CD14-positive monocyte (primary cell): Measurements from ENCODE around the gene NUPR2. TPM values are rescaled to one million over a fixed set of nuclear protein-coding genes. Genes with fewer than 3 reads are reported as not detected.

ENCODE experiments used
- DNase-seq, 3 donors: peaks; one replicate each; pipeline ENCODE4 v3.0.0-alpha.2; 2011 to 2022
- H2AFZ ChIP-seq: 2 replicates; pipeline ENCODE4 v1.6.0; 2012; ENCODE audit warnings: mild to moderate bottlenecking, low read depth, low read length, inconsistent platforms; ENCODE audit not compliant: insufficient read depth, poor library complexity, severe bottlenecking
- H3K27ac ChIP-seq, 2 donors: 1 replicate in 1 of 2; 2 replicates in 1 of 2; pipeline ENCODE4 v1.5.1; 2012 to 2013; ENCODE audit warnings: low read length in 2 of 2, control low read depth in 1 of 2, inconsistent platforms in 1 of 2, low read depth in 1 of 2, mild to moderate bottlenecking in 1 of 2
- H3K27me3 ChIP-seq, 2 donors: one replicate each; pipeline versions ENCODE4 v1.6.0 to v1.6.1; 2011 to 2013; ENCODE audit warnings: low read length in 2 of 2; ENCODE audit not compliant: control insufficient read depth in 2 of 2, insufficient read depth in 2 of 2
- H3K36me3 ChIP-seq, 2 donors: replicated peaks in 1 of 2; 1 replicate in 1 of 2; 2 replicates in 1 of 2; pipeline versions ENCODE4 v1.5.1 to v1.6.1; 2012 to 2013; ENCODE audit warnings: low read length in 2 of 2, control low read depth in 1 of 2, inconsistent platforms in 1 of 2, mild to moderate bottlenecking in 1 of 2; ENCODE audit not compliant: insufficient read depth in 2 of 2, control insufficient read depth in 1 of 2
- H3K4me1 ChIP-seq, 2 donors: 1 replicate in 1 of 2; 2 replicates in 1 of 2; pipeline versions ENCODE4 v1.5.1 to v1.6.1; 2012 to 2013; ENCODE audit warnings: low read length in 2 of 2, control low read depth in 1 of 2, inconsistent platforms in 1 of 2, mild to moderate bottlenecking in 1 of 2, moderate library complexity in 1 of 2; ENCODE audit not compliant: insufficient read depth in 2 of 2, control insufficient read depth in 1 of 2
- H3K4me2 ChIP-seq: replicated peaks from 2 replicates; pipeline ENCODE3; 2012; ENCODE audit warnings: low read length, moderate library complexity, mild to moderate bottlenecking; ENCODE audit not compliant: poor library complexity, severe bottlenecking; ENCODE audit errors: extremely low read depth
- H3K4me3 ChIP-seq, 3 experiments: fragments of 200-600 bp in 1 of 3; sonication (generic) in 1 of 3; replicated peaks in 1 of 3; 1 replicate in 2 of 3; 2 replicates in 1 of 3; pipeline ENCODE4 v1.5.1; 2011 to 2013; ENCODE audit warnings: low read length in 3 of 3, mild to moderate bottlenecking in 3 of 3, control low read depth in 2 of 3, low read depth in 2 of 3, inconsistent platforms in 1 of 3, moderate library complexity in 1 of 3
- H3K79me2 ChIP-seq: 2 replicates; pipeline ENCODE4 v1.6.0; 2012; ENCODE audit warnings: mild to moderate bottlenecking, control low read depth, inconsistent platforms, low read length, moderate library complexity; ENCODE audit not compliant: insufficient read depth
- H3K9ac ChIP-seq: 2 replicates; pipeline ENCODE4 v1.6.0; 2017; ENCODE audit warnings: low read length, mild to moderate bottlenecking; ENCODE audit not compliant: insufficient read depth, poor library complexity, severe bottlenecking
- H3K9me3 ChIP-seq, 2 donors: replicated peaks in 1 of 2; 1 replicate in 1 of 2; 2 replicates in 1 of 2; pipeline versions ENCODE4 v1.5.1 to v1.6.1; 2012 to 2013; ENCODE audit warnings: low read length in 2 of 2, control low read depth in 1 of 2; ENCODE audit not compliant: control insufficient read depth in 1 of 2, insufficient read depth in 1 of 2
- H4K20me1 ChIP-seq: 2 replicates; pipeline ENCODE4 v1.6.0; 2012; ENCODE audit warnings: mild to moderate bottlenecking, low read length, control low read depth, moderate library complexity; ENCODE audit not compliant: insufficient read depth
- H3K27ac Mint-ChIP-seq, 7 donors: one replicate each; pipeline ENCODE4 v1.8.0; 2020; ENCODE audit warnings: mild to moderate bottlenecking in 7 of 7, mixed read lengths in 7 of 7, moderate library complexity in 6 of 7, inconsistent platforms in 2 of 7
- H3K27me3 Mint-ChIP-seq, 3 donors: one replicate each; pipeline ENCODE4 v1.8.0; 2021 to 2022; ENCODE audit warnings: low read depth in 3 of 3, mild to moderate bottlenecking in 3 of 3, mixed read lengths in 3 of 3, moderate library complexity in 3 of 3, inconsistent platforms in 1 of 3
- H3K36me3 Mint-ChIP-seq, 2 donors: one replicate each; pipeline ENCODE4 v1.8.0; 2020; ENCODE audit warnings: mixed read lengths in 2 of 2, inconsistent platforms in 1 of 2, mild to moderate bottlenecking in 1 of 2
- H3K4me1 Mint-ChIP-seq: one replicate; pipeline ENCODE4 v1.8.0; 2020; ENCODE audit warnings: mild to moderate bottlenecking, mixed read lengths
- H3K4me3 Mint-ChIP-seq, 2 donors: one replicate each; pipeline ENCODE4 v1.8.0; 2020; ENCODE audit warnings: mild to moderate bottlenecking in 2 of 2, mixed read lengths in 2 of 2, moderate library complexity in 1 of 2
- H3K9me3 Mint-ChIP-seq, 7 donors: one replicate each; pipeline ENCODE4 v1.8.0; 2020 to 2022; ENCODE audit warnings: mixed read lengths in 7 of 7, mild to moderate bottlenecking in 6 of 7, moderate library complexity in 6 of 7, inconsistent platforms in 2 of 7
- WGBS: methylation state at CpG from one replicate; pipeline ENCODE4 v1.1.5; 2013; ENCODE audit warnings: missing lambda C conversion rate; ENCODE audit not compliant: insufficient coverage; 5-methylcytosine and 5-hydroxymethylcytosine counted together
- intact Hi-C, 2 donors: fragments of 100-400 bp; cut with micrococcal nuclease; formaldehyde crosslinking; loops; one replicate each; pipeline versions ENCODE4 v1.15.0 to v1.15.1; 2023
- polyA plus RNA-seq, 3 donors: library from polyadenylated mRNA; depleted of rRNA in 1 of 3; unstranded in 2 of 3; stranded (reverse) in 1 of 3; fragments of 300-500 nt in 2 of 3; fragments of >200 nt in 1 of 3; fragmentation: Illumina TruSeq in 2 of 3; gene quantifications; 1 replicate in 2 of 3; 2 replicates in 1 of 3; pipeline ENCODE4 v1.2.3, GENCODE V29; 2012 to 2021
- TF ChIP-seq, protein P1 (sequence below): fragments of 200-600 bp; IDR thresholded peaks from one replicate; pipeline ENCODE4 v1.8.0; 2022; ENCODE audit warnings: antibody characterized with exemption, mild to moderate bottlenecking

NUPR2 gene
- polyA plus RNA-seq, 3 donors, result not detected

DNA sequence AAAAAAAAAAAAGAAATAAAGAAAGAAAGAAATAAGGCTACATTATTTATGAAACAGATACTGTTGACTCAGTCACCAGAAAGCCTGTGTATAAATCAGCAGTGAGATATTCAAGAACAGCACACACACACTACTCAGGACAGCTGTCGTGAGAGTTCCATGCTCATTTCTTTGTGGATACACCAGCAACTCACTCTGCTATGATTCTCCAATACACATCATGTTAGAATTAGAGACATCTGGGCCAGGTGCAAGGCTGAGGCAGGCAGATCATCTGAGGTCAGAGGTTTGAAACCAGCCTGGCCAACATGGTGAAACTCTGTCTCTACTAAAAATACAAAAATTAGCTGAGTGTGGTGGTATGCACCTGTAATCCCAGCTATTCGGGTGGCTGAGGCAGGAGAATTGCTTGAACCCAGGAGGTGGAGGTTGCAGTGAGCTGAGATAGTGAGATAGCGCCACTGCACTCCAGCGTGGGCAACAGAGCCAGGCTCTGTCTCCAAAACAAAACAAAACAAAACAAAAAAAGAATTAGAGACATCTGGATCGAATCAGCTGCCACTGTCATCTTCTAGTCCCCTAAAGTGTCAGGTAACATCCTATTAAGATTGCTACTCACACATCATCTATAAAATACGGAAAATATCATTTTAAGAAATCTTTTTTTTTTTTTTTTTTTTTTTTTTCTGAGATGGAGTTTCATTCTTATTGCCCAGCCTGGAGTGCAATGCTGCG is 11.2 kb upstream of the NUPR2 start:
- Histone ChIP-seq H4K20me1 (no peaks in the 10 kb centered on the region), H2AFZ (no peak overlapping the region), H3K4me2 (no peak overlapping the region), H3K27me3 (no peaks in the 10 kb centered on the region), H3K36me3 (no peaks in the 10 kb centered on the region), H3K9me3 (peaks cover 0 to 5% of the 10 kb centered on the region in 2 donors), H3K27ac (no peak overlapping the region), H3K79me2 (no peaks in the 10 kb centered on the region), H3K4me3 (no peak overlapping the region), H3K9ac (no peak overlapping the region), H3K4me1 (no peaks in the 10 kb centered on the region)
- H3K27ac Mint-ChIP-seq, result no peak overlapping the region
- peaks cover 0 to 3% (median 2%) of the 10 kb centered on the region in 3 donors for H3K27me3 Mint-ChIP-seq
- peaks cover 2 to 26% (median 13%) of the 10 kb centered on the region in 7 donors for H3K9me3 Mint-ChIP-seq
- 83% methylated on average over 2 of the region's 7 CpGs for WGBS
- intact Hi-C loops, result no loop called here
- H3K4me3 Mint-ChIP-seq, result no peak overlapping the region
- no peaks in the 10 kb centered on the region for H3K4me1 Mint-ChIP-seq
- TF ChIP-seq, protein P1, sequence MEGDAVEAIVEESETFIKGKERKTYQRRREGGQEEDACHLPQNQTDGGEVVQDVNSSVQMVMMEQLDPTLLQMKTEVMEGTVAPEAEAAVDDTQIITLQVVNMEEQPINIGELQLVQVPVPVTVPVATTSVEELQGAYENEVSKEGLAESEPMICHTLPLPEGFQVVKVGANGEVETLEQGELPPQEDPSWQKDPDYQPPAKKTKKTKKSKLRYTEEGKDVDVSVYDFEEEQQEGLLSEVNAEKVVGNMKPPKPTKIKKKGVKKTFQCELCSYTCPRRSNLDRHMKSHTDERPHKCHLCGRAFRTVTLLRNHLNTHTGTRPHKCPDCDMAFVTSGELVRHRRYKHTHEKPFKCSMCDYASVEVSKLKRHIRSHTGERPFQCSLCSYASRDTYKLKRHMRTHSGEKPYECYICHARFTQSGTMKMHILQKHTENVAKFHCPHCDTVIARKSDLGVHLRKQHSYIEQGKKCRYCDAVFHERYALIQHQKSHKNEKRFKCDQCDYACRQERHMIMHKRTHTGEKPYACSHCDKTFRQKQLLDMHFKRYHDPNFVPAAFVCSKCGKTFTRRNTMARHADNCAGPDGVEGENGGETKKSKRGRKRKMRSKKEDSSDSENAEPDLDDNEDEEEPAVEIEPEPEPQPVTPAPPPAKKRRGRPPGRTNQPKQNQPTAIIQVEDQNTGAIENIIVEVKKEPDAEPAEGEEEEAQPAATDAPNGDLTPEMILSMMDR, result no peak
- H3K36me3 Mint-ChIP-seq, result no peaks in the 10 kb centered on the region
- no peak for DNase-seq

DNA sequence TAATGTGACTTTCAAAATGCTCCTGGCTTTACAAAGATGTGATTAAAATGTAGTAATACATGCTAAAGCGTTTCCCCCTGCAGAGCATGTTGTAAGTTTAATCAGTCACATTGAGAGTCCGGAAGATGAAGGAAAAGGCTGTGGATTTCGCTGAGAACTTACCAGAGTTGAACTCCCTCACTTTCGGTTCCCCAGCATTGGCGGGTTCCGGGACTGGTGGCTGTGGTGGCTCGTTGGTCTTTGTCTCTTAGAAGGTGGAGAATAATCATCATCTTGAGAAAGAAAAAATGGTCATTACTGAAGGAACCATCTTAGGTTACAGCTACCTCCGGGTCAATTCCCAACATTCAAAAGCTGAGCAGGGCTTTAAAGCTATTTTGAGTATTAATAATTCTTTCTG is 9.6 kb upstream of the NUPR2 start:
- Histone ChIP-seq H3K9me3 (peaks cover 0 to 4% of the 10 kb centered on the region in 2 donors), H3K27me3 (no peaks in the 10 kb centered on the region), H3K27ac (no peak overlapping the region), H3K4me3 (no peak overlapping the region), H3K9ac (no peak overlapping the region), H3K4me1 (no peaks in the 10 kb centered on the region), H4K20me1 (no peaks in the 10 kb centered on the region), H3K4me2 (no peak overlapping the region), H3K79me2 (no peaks in the 10 kb centered on the region), H2AFZ (no peak overlapping the region), H3K36me3 (no peaks in the 10 kb centered on the region)
- DNase-seq, result no peak
- Mint-ChIP-seq H3K4me1 (no peaks in the 10 kb centered on the region), H3K9me3 (peaks cover 0 to 27% (median 15%) of the 10 kb centered on the region in 7 donors), H3K27ac (no peak overlapping the region), H3K27me3 (peaks cover 0 to 3% (median 2%) of the 10 kb centered on the region in 3 donors), H3K36me3 (no peaks in the 10 kb centered on the region), H3K4me3 (no peak overlapping the region)
- intact Hi-C loops, result no loop called here
- TF ChIP-seq, protein P1, result no peak
- whole genome bisulfite sequencing, result 93% methylated on average over 5 of the region's 8 CpGs
